Transverse colon (tissue), 4 donors: ENCODE results near the gene CDK17. TPM values are rescaled to one million over a fixed set of nuclear protein-coding genes. Genes with fewer than 3 reads are reported as not detected.

Experiments
- DNase-seq: peaks from one replicate; pipeline ENCODE4 v3.0.0-alpha.2; 2019
- H3K27ac ChIP-seq, 4 donors: fragments of 200-600 bp; sonication (generic); 2 replicates each; pipeline ENCODE4 v1.5.1; 2016 to 2018; ENCODE audit warnings: inconsistent platforms in 4 of 4
- H3K27me3 ChIP-seq: fragments of 200-600 bp; sonication (generic); 2 replicates; pipeline ENCODE4 v1.5.1; 2017; ENCODE audit warnings: inconsistent platforms
- H3K36me3 ChIP-seq, 4 donors: fragments of 200-600 bp; sonication (generic); 2 replicates each; pipeline ENCODE4 v1.5.1; 2017 to 2019; ENCODE audit warnings: inconsistent platforms in 4 of 4
- H3K4me1 ChIP-seq, 4 donors: fragments of 200-600 bp; sonication (generic); 2 replicates each; pipeline ENCODE4 v1.5.1; 2017 to 2020; ENCODE audit warnings: inconsistent platforms in 4 of 4
- H3K4me3 ChIP-seq, 4 donors: fragments of 200-600 bp; sonication (generic); 1 replicate in 1 of 4; 2 replicates in 3 of 4; pipeline versions ENCODE4 v1.5.1 to v1.6.1; 2017 to 2019; ENCODE audit warnings: inconsistent platforms in 4 of 4
- H3K9me3 ChIP-seq, 2 donors: fragments of 200-600 bp; sonication (generic); 2 replicates each; pipeline ENCODE4 v1.5.1; 2017 to 2019; ENCODE audit warnings: inconsistent platforms in 2 of 2
- EP300 ChIP-seq: sonication (generic); formaldehyde crosslinking; IDR thresholded peaks from one replicate; pipeline ENCODE4 v1.6.1; 2017; ENCODE audit warnings: antibody characterized with exemption, low read depth
- POLR2A ChIP-seq: fragments of 450-650 bp; IDR thresholded peaks from one replicate; pipeline ENCODE4 v1.6.1; 2016; ENCODE audit warnings: antibody characterized with exemption, mild to moderate bottlenecking, moderate library complexity
- POLR2AphosphoS5 ChIP-seq, 3 donors: sonication (generic); formaldehyde crosslinking; IDR thresholded peaks; one replicate each; pipeline ENCODE4 v1.6.1; 2016; ENCODE audit warnings: antibody characterized with exemption in 3 of 3
- WGBS, 2 donors: methylation state at CpG; one replicate each; pipeline ENCODE4 v1.1.5; 2018; ENCODE audit warnings: low coverage in 1 of 2; 5-methylcytosine and 5-hydroxymethylcytosine counted together
- in situ Hi-C, 4 donors: fragments of 200-750 bp; cut with MboI; loops; one replicate each; pipeline versions ENCODE4 v1.15.0 to v1.15.1; 2017; ENCODE audit warnings: low sequenced_read_pairs in 3 of 4, low pct_ligation_motif_present in 1 of 4, low pct_unique_long_range_greater_than_20kb in 1 of 4
- intact Hi-C: fragments of 100-400 bp; cut with DNase I; formaldehyde crosslinking; loops from one replicate; pipeline ENCODE4 v1.15.1; 2023; ENCODE audit warnings: low total_unique reads
- total RNA-seq, 4 donors: library from RNA; depleted of rRNA; stranded (reverse); fragments of >200 nt; gene quantifications; one replicate each; pipeline ENCODE4 v1.1.0, GENCODE V29; 2016
- TF ChIP-seq, protein P1 (sequence below), 5 experiments: fragments of 200-600 bp in 3 of 5; fragments of 450-650 bp in 2 of 5; sonication (generic) in 3 of 5; IDR thresholded peaks; 1 replicate in 2 of 5; 2 replicates in 3 of 5; pipeline ENCODE4 v1.5.1; 2016 to 2017; ENCODE audit warnings: antibody characterized with exemption in 5 of 5, inconsistent platforms in 3 of 5, mild to moderate bottlenecking in 2 of 5, moderate library complexity in 1 of 5

Gene CDK17
- total RNA-seq, 4 donors from 2014 or later, result 32.5 to 81.4 (median 51.8) TPM

- 42 to 55% methylated on average over 2 to 3 of the region's 3 CpGs for WGBS, 2 donors
Observed at GRCh38 chr12:96329545-96329944, 70.7 kb downstream of the CDK17 start.

GRCh38 chr12:96329018-96329417 lies 71.2 kb downstream of the CDK17 start:
- H3K4me3 ChIP-seq, result no peak overlapping the region
- no peak overlapping the region for H3K27ac ChIP-seq
- in situ Hi-C loops (no loop called here), intact Hi-C loops (no loop called here)
- no peaks in the 10 kb centered on the region for H3K27me3 ChIP-seq
- no peaks in the 10 kb centered on the region for H3K36me3 ChIP-seq
- H3K4me1 ChIP-seq, result no peaks in the 10 kb centered on the region
- no peaks in the 10 kb centered on the region for H3K9me3 ChIP-seq
- TF ChIP-seq, protein P1, sequence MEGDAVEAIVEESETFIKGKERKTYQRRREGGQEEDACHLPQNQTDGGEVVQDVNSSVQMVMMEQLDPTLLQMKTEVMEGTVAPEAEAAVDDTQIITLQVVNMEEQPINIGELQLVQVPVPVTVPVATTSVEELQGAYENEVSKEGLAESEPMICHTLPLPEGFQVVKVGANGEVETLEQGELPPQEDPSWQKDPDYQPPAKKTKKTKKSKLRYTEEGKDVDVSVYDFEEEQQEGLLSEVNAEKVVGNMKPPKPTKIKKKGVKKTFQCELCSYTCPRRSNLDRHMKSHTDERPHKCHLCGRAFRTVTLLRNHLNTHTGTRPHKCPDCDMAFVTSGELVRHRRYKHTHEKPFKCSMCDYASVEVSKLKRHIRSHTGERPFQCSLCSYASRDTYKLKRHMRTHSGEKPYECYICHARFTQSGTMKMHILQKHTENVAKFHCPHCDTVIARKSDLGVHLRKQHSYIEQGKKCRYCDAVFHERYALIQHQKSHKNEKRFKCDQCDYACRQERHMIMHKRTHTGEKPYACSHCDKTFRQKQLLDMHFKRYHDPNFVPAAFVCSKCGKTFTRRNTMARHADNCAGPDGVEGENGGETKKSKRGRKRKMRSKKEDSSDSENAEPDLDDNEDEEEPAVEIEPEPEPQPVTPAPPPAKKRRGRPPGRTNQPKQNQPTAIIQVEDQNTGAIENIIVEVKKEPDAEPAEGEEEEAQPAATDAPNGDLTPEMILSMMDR (IDR thresholded peaks at IDR 0.05), result no peak
- TF ChIP-seq POLR2A, result no peak
- no peak for TF ChIP-seq POLR2AphosphoS5 (IDR thresholded peaks at IDR 0.05)
- no peak for TF ChIP-seq EP300
- 86 to 87% methylated on average over 2 of the region's 2 CpGs for WGBS, 2 donors
- no peak for DNase-seq

More at GRCh38 chr12:96329545-96329944, 70.7 kb downstream of the CDK17 start:
- in situ Hi-C loops (no loop called here), intact Hi-C loops (no loop called here)
- no peaks in the 10 kb centered on the region for H3K36me3 ChIP-seq
- no peak overlapping the region for H3K27ac ChIP-seq
- no peak overlapping the region for H3K4me3 ChIP-seq
- no peaks in the 10 kb centered on the region for H3K9me3 ChIP-seq
- DNase-seq, result no peak
- TF ChIP-seq, protein P1 (IDR thresholded peaks at IDR 0.05), result no peak
- TF ChIP-seq POLR2A (no peak), POLR2AphosphoS5 (IDR thresholded peaks at IDR 0.05) (no peak), EP300 (no peak)
- H3K4me1 ChIP-seq, result no peaks in the 10 kb centered on the region
- H3K27me3 ChIP-seq, result no peaks in the 10 kb centered on the region

DNA sequence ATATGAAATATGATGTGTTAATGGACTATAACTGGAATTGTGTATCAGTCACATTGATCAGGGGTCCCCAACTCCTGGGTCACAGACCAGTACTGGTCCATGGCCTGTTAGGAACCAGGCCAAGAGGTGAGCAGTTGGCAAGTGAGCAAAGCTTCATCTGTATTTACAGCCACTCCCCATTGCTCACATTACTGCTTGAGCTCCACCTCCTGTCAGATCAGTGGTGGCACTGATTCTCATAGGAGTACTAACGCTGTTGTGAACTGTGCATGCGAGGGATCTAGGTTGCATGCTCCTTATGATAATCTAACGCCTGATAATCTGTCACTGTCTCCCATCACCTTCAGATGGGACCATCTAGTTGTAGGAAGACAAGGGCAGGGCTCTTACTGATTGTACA lies 72.3 kb downstream of the CDK17 start:
- no peak for DNase-seq
- in situ Hi-C loops (no loop called here), intact Hi-C loops (no loop called here)
- H3K9me3 ChIP-seq, result no peaks in the 10 kb centered on the region
- no peak for TF ChIP-seq POLR2A
- TF ChIP-seq EP300, result no peak
- no peak for TF ChIP-seq POLR2AphosphoS5 (IDR thresholded peaks at IDR 0.05)
- TF ChIP-seq, protein P1 (IDR thresholded peaks at IDR 0.05), result no peak
- H3K27ac ChIP-seq, result no peak overlapping the region
- WGBS, 2 donors, result 76 to 77% methylated on average over 3 of the region's 3 CpGs
- H3K4me1 ChIP-seq, result peaks cover 0 to 4% (median 0%) of the 10 kb centered on the region in 4 donors
- peaks cover 0 to 4% (median 0%) of the 10 kb centered on the region in 4 donors for H3K36me3 ChIP-seq
- H3K4me3 ChIP-seq, result no peak overlapping the region
- H3K27me3 ChIP-seq, result no peaks in the 10 kb centered on the region

DNA sequence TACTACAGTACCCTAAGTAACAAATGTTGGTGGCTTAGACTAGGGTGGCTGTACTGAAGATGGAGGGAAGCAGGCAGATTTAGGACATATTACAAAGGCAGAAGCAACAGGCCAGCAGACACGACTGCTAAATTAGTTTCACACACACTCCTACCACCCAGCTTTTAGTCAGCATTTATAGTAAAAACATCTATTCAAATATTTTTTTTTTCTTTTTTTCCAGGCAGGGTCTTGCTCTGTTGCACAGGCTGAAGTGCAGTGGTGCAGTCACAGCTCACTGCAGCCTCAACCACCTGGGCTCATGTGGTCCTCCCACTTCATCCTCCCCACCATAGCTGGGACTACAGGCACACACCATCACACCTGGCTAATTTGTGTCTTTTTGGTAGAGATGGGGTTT lies 72.9 kb downstream of the CDK17 start:
- TF ChIP-seq EP300 (no peak), POLR2A (no peak), POLR2AphosphoS5 (IDR thresholded peaks at IDR 0.05) (no peak)
- TF ChIP-seq, protein P1 (IDR thresholded peaks at IDR 0.05), result no peak
- intact Hi-C loops (no loop called here), in situ Hi-C loops (no loop called here)
- Histone ChIP-seq H3K27me3 (no peaks in the 10 kb centered on the region), H3K27ac (no peak overlapping the region), H3K4me3 (no peak overlapping the region), H3K36me3 (peaks cover 0 to 4% (median 0%) of the 10 kb centered on the region in 4 donors), H3K9me3 (no peaks in the 10 kb centered on the region), H3K4me1 (peaks cover 0 to 9% (median 0%) of the 10 kb centered on the region in 4 donors)
- no peak for DNase-seq
- WGBS, 2 donors, result 86 to 87% methylated on average over 1 of the region's 1 CpG
